NOMO-1 (cell line): ENCODE measurements around the gene CCNB1IP1.
"Not testable (repeated sequence)": the region's sequence is repeated elsewhere in the genome, so short reads cannot be mapped to it uniquely, and the experiment has no call there.

Experiments used
- DNase-seq, 2 experiments: peaks; one replicate each; lab custom pipeline; 2025; ENCODE audit not compliant: unreplicated experiment in 2 of 2; lab: John Stamatoyannopoulos, UW

CCNB1IP1 gene, protein sequence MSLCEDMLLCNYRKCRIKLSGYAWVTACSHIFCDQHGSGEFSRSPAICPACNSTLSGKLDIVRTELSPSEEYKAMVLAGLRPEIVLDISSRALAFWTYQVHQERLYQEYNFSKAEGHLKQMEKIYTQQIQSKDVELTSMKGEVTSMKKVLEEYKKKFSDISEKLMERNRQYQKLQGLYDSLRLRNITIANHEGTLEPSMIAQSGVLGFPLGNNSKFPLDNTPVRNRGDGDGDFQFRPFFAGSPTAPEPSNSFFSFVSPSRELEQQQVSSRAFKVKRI

DNA sequence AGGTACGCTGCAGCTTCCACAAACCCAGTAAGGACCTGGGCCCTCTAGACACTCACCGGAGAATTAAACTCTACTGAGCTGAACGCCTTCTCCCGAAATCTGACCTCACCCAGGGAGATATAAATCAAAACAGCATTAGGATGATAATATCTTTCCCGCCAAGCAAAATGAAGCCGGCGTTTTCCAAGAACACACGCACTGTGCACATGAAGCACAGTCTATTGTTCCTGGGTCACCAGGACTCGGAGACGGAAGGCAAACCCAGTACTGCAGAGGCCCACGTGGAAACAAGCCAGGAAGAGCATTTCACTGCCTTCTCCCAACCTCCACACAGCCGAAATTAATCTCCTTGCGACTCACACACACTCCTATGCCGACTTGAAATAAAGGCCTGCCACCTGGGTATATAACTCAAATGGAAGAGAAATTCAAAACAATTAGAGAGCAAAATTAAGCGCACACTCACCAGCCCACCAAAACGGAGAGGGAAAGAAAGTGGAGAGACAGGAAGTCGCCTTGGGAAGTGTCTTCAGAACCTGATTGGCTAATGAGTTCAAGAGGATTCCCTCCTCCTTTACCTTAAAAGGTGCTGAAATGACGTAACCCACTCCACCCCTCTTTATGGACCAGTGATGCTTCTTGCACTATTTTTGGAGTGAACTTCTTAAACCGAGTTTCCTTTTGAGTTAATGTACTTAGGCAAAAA, at the start of gene CCNB1IP1:
Gene CCNB1IP1, minus strand, starts transcription at position 492 of the 706 bp plus-strand sequence. CDS start 16,756 bp downstream, outside the sequence.
- peak; percentile 63 to 75 for DNase-seq

DNA sequence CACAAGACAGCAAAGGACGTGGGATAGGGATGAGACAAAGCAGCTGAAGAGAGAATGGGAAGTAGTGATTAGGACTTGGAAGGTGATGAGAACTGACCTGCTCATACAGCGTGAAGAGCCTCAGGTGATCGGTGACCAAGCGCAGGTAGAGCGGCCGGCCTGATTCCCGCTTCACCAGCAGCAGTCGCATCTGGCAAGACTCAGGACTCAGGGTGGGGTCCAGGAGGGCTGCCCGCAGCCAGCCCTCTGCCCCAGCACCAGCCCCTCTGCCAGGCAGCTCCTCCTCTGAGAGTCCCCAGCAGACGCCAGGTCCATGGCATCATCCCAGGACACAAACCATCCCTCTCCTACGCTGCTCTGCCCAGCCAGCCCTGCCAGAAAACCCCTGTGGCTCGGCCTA, 49.4 kb upstream of the CCNB1IP1 start:
- no peak for DNase-seq

DNA sequence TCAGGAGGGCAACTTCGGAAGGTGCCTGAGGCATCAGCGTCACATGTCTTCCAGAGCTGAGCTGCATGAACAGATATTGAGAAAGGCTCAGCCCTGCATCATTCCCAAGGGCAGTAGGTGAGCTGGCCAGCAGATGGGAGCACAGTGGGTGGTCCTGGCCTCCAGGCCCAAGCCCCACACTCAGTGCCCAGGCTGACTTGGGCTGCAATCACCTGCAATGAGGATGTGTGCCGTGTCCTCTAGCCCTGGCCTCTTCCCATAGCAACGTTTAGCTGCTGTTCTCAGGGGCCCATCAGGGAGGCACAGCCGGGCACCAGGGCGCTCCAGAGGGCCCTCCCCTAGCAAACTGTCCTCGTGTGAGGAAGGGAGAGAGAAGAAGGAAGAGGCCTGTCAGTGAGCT, 48.3 kb upstream of the CCNB1IP1 start:
- no peak for DNase-seq

DNA sequence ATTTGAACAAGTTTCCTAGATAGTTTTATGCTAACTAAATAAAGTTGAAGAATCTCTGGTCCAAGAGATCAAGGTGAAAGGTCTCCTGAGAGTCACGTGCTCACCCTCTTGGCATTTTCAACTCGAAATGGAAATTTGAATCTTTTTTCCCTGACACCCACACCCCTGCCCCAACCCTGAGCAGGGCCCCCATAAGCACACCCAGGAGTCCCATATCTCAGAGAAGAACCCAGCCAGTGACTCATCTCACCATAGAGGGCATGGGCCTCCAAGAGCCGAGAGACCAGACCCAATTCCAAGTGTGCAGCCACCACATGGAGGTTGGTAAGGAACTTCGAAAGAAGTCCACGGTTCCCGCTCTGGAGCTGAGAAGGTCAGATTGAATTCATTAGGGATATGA, 47.6 kb upstream of the CCNB1IP1 start:
- no peak for DNase-seq

DNA sequence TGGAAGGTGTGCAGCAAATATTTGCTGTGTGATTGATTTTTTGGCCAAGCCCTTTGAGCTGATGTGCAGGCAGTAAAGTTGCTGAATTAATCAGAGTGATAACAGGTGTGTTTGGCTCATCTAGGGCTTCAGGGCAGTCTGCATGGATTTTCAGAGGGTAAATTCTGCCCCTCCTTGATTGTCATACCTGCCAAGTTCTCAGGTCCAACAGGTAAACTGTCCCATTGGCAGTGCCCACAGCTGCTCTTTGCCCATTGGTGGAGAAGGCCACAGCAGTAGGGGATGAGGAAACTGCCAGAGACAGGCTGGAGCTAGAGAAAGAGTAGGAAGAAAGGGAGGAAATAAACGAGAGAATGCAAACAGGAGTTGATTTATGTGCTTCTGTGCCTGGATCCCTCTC, 46.7 kb upstream of the CCNB1IP1 start:
- DNase-seq, result no peak

DNA sequence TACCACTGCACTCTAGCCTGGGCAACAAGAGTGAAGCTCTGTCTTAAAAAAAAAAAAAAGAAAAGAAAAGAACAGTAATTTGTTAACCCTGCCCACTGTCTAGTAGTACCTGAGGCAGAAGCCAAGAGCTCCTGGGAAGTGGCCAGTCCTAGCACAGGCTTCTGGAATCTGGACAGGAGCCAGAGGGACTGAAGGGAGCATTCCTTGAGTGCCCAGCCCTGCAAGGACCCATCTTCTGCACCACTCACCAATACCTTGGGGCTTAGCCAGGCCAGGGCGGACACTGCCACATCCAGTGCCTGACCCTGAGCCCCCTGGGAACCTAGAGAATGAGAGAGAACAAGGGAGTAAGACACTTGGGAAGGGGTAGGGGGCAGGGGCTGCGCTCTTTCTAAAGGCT, 44.1 kb upstream of the CCNB1IP1 start:
- DNase-seq, result no peak

DNA sequence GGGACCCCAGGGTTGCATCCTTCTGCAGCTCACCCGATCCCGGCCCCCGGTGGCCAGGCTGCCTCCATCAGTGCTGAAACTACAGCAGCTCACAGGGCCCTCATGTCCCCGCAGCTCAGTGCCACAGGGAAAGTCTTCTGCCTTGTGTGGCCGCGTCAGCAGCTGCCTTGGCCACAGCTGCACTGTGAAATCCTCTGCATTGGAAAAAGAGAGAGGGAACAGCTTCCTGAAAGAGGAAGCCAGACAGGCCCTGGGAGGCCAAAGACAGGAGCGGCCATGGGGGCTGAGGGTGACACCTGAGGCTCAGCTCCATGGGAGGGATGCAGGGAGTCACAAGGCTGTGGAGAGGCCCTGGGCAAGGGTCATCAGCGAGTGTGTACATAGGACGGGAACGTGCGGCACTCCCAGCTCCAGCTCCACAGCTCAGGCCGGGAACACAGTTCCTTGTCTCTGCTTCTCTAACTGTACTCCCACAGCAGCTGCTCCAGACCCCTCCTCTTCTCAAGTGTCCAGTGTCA, 43.1 kb upstream of the CCNB1IP1 start:
- no peak for DNase-seq

DNA sequence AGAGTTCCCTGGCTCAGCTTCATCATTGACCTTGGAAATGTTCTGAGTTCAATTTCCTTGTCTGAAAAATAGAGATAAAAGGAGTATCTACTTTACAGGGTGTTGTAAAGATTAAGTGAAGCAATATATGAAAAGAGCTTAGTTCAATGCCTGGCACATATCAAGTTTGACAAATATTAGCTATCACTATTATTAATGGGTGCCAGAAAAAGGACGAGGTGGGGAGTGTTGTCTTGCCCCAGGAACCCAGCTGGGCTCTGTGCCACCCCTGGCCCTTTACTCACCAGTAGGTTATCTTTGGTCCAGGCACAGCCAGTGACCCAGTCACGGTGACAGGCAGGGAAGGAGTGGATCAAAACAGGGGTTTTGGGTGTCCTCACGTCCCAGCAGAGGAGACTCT, 42.4 kb upstream of the CCNB1IP1 start:
- DNase-seq, result no peak

DNA sequence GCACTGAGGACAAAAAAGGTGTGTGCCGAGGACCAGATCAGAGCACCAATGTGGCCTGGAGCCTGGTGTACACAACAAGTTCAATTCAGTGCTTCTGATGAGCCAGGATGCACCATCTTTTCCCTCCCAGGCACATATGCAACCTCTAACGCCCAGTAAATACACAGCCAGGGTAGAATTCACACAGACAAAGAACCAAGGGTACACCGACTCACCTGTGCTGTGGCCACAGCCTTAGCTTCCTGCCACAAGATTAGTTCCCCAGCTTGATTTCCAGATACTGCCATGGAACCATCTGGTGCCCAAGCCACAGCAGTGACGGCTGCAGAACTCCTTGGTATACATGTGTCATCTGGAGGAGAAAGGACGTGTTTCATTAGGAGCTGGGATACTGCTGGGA, 39.7 kb upstream of the CCNB1IP1 start:
- DNase-seq, result no peak

DNA sequence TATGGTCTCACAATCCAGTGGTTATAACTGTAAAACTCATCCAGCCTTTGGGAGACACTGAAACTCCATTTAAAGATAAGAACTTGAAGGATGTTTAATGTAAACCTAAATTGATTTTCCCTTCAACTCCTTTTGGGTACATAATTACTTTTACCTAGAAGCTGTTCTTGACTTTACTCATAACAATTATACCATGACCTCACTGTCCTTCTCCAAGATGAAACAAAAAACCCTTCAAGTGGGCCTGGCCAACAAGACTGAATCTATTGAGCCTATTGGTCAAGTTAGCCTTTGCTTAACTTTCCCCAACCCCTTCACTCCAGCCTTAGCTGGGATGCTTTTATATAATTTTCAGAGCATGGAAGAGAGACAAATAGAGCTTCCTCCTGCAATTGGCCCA, 32.8 kb upstream of the CCNB1IP1 start:
- no peak for DNase-seq

DNA sequence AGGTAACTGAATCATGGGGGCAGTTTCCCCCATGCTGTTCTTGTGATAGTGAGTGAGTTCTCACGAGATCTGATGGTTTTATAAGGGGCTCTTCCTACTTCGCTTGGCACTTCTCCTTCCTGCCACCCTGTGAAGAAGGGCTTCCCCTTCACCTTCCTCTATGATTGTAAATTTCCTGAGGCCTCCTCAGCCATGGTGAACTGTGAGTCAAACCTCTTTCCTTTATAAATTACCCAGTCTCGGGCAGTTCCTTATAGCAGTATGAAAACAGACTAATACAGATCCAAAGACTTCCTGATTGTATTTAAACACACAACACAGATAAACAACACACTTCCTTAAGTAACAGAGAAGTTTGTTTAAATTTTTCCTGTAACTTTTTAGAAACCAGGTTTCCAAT, 25.4 kb upstream of the CCNB1IP1 start:
- peak in 1 of 2 experiments; percentile 3 for DNase-seq

DNA sequence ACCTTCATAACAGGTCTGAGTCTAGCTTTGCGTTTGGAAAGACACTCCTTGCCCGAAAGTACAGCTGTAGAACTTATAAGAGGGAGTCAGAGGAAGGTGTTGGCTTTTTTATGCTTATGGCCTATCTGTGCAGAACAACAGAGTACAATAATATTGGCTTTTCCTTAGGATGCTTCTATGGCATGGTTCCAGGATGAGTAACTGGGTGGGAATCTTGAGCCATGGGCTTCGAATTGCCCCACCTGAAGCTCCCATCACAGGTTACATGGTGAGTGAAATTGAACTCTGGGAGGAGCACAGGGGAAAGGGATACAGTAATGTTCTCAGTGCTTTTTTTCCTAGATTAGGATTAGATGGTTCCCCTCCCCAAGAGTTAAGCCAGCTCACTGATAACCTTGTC, 23.3 kb upstream of the CCNB1IP1 start:
- DNase-seq, result no peak

DNA sequence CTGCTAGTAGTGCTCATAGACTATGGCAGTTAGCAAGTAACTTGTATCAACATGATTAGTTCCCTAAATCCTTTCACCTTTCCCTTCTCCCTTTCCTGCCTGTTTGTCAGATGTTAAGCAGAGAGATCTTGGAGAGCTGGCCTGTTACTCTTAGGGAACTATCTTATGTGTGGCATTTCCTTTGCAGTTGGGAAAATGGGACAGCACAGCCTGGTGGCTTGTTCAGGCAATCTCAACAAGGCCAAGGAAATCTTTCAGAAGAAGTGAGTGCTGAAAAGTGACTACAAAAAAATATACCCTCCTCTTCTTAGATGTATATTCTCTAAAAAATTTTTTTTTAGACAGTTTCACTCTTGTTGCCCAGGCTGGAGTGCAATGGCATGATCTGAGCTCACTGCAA, 17.8 kb upstream of the CCNB1IP1 start:
- DNase-seq, result no peak

DNA sequence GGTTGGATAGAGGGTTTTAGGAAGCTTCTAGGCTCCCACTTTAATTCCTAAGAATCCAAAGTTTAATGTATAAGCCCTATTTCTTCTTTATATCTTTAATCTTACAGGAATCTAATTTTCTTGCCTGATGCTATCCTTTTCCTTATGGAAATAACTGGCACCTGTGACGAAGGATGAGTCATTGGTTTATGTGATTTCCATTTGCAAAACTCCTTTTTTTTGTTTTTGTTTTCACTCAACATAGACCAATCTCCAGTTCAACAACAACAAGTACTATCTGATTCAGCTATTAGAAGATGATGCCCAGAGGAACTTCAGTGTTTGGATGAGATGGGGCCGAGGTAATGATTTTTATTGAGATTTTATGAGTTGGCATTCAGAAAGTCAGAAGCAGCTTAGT, 17.2 kb upstream of the CCNB1IP1 start:
- no peak for DNase-seq

DNA sequence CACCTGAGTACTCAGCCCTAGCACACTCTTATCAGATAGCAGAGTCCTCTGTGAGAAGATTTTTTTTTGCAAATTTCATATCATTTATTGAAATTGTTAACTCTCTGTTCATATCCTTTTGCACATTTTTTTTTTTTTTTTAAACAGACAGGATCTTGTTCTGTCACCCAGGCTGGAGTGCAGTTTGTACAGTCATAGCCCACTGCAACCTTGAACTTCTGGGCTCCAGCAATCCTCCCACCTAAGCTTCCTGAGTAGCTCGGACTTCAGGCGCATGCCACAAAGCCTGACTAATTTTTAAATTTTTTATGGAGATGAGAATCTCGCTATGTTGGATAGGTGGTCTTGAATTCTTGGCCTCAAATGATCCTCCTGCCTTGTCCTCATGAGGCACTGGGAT, 14.7 kb upstream of the CCNB1IP1 start:
- DNase-seq, result no peak

DNA sequence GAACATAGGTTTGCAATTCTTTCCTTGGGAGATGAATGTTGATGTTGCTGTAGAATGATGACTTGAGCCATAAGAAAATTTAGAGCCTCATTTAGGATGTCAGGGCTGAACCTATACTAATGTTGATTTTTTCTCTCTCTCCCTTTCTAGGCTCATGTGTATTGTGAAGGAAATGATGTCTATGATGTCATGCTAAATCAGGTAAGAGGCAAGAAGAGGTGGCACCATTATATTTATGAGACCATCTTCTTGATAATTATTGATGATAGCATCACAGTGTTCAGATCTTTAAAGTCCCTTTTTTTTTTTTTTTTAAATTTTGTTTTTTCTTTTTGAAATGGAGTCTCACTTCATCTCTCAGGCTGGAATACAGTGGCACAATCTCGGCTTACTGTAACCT, 13.6 kb upstream of the CCNB1IP1 start:
- DNase-seq, result no peak

DNA sequence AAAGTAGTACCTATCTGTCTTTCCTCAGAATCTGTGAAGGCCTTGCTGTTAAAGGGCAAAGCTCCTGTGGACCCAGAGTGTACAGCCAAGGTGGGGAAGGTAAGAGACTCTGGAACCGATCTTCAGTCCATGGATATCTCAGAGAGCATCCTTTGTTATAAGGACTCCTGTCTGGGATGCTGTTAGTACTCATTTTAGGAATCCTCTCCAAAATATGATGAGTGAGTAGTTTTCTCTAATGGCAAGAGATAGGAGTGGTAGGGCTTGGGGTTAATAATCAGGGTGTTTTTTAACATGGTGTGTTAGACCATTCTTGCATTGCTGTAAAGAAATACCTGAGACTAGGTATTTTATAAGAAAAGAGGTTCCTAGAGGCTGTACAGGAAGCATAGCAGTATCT, 12.3 kb upstream of the CCNB1IP1 start:
- DNase-seq, result no peak

DNA sequence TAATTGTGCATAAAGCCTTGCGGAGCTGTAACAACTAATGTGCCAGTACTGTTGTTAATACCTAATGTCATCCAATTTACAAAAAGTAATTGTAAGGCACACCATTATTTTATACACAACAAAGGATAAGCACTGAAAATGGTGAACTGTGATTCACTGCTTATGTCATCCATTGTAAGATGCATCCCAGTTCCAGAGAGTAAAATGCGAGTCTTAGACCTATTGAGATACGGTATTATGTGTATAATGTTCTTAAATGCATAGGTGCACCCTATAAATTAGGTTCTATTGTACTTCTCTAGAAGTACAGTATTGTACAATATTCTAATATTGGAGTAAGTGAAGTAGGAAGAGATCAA, 10.8 kb upstream of the CCNB1IP1 start:
- DNase-seq, result peak in 1 of 2 experiments; percentile 45

DNA sequence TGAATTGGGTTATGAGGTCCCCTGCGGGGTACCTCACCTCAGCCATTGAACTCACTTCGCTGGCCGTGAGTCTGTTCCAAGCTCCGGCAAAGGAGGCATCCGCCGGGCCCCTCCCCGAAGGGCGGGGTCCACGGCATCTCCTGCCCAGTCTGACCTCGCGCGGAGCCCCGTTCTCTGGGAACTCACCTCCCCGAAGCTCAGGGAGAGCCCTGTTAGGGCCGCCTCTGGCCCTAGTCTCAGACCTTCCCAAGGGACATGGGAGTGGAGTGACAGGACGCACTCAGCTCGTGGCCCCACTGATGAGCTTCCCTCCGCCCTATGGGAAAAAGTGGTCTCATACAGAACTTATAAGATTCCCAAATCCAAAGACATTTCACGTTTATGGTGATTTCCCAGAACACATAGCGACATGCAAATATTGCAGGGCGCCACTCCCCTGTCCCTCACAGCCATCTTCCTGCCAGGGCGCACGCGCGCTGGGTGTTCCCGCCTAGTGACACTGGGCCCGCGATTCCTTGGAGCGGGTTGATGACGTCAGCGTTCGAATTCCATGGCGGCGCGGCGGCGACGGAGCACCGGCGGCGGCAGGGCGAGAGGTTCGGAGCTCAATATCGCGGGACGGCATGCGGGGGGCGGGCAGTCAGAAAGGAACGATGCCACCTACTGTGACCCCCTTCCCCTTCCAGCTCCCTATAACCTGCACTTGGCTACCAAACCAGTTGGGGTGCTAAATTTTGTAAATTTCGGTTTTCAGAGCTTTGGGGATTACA, 10.2 kb upstream of the CCNB1IP1 start, which contains the start of gene PARP2:
Gene PARP2, plus strand, starts transcription at position 544 of the 770 bp plus-strand sequence. Its CDS starts 7 bp downstream, at position 551.
- DNase-seq, result peak; percentile 97 to 99

DNA sequence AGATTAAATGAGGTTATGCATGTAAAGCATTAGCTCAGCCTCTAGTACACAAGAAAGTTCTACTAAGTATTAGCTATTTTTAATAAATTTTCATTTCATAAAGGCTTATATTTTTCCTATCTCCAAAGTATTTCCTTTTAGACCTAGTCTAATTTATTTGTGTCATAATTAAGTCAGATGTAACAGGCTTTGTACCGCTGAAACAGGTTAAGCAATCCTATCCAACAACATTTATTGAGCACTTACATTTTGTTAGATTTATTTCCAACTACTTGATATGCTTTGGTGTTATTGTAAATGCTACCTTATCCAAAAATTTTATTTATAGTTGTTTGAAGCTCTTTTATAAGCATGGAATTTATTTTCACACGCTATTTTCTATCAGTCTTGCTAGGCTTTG, 8.6 kb upstream of the CCNB1IP1 start:
- DNase-seq, result no peak

DNA sequence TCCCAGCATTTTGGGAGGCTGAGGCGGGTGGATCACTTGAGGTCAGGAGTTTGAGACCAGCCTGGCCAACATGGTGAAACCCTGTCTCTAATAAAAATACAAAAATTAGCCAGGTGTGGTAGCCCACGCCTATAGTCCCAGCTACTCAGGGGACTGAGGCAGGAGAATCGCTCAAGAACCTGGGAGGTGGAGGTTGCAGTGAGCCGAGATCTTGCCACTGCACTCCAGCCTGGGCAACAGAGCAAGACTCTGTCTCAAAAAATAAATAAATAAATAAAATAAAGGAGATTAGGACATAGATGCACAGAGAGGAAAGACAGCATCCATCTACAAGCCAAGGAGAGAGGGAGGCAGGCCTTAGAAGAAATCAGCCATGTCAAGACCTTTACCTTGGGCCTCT, 8.0 kb upstream of the CCNB1IP1 start:
- not testable (repeated sequence) for DNase-seq
